Activated CD8-positive, alpha-beta memory T cell treated with anti-CD3 and anti-CD28 coated beads, Interleukin-2, amount 50 U/mL, for 24 hours (primary cell): ENCODE results near the gene PALLD.

Source experiments
- DNase-seq: peaks from one replicate; pipeline ENCODE4 v3.0.0-alpha.2; 2020; ENCODE audit errors: extremely low read depth

Gene PALLD

DNA sequence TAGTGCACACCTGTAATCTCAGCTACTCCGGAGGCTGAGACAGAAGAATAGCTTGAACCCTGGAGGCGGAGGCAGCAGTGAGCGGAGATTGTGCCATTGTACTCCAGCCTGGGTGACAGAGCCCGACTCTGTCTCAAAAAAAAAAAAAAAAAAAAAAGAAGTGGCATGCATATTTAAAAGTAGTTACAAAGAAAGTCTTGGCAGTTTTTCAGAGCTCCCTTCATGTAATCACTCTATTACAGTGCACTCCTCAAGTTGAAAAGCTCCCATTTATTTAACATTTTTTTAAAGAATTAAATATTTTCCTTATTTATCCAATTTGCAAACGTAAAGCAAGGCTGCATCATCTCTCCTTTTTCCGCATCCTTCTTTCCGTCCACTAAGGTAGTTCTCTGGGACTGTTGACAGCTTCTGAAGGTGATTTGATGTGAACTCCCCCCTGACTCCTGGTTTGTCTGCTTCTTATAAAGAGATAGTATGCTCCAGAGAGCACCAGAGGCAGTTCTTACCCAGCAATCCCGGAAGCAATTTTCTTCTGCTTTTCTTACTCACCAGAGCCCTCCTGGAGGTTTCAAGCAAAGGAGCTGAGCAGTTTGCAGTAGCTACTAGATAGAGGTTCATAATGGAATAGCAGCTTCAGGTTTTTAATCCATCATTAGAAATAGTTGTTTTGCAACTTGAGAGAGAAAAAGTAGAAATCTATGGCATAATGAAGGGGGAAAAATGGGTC, 151.0 kb downstream of the PALLD start:
- no peak for DNase-seq

DNA sequence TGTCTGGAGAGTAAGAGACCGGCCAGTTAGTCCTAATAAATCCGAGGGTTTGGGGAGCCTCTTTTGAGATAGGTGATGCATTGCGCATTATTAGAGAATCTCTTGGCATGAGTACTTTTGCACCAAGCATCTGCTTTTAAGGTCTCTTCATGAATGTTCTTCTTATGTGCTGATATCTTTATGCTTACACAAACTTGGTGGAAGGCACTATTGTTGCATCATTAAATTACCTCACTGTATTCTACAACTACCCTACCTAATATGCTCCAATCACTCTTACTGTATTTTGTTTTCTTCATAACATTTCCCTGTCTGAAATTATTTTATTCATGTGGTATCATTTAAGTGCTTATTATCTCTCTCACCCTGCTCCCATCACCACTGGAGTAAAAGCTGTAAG, 151.6 kb downstream of the PALLD start:
- no peak for DNase-seq

DNA sequence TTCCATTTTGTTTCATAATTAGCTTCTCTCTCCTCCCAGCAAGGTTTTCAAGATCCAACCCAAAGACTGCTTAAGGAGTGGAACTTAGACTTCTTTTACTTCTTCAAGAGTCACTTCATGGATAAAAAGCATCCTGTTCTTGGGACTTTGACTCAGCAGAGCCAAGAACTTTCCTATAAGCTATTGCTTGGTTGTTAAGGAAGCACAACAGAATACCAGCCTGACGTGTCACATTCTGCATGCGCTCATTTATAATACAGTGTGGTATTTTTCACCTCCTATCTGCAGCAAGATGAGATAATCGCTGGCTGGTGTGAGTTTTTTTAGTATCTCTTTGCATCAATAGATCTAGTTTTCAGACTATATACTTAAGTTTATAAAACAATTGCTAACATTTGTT, 152.1 kb downstream of the PALLD start:
- DNase-seq: no peak

DNA sequence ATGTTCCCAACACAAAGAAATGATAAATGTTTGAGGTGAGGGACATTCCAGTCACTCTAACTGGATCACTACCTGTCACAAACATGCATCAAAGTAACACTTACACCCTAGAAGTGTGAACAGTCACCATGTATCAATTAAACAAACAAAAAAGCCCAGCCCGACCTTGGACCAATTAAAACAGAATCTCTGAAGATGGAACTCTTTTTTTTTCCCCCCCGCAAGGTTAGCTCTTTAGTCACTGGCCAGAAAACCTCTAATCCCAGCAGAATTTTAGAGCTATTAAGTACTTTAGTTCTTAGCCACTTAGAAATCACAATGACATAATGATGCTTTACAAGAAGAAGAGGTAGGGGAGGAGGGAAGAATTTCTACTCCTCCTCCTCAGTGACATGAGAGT, 154.5 kb downstream of the PALLD start:
- no peak for DNase-seq

DNA sequence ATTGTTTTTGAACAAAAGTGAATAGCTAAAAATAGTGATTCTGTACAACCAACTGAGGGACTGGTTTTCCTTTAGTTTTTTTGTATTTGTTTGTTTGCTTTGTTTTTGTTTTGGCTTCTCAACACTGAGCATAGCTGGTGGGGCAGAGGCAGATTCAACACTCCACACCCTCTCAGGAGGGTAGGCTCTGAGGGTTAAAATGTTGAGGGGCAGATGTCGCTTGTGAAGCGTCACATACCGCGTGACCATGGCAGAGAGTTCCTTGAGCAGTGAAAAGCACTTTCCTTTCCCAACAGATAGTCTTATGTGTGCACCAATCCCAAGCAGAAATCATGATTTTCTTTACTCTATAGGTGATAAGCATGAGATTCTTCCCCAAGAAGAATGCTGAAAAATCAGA, 155.0 kb downstream of the PALLD start:
- no peak for DNase-seq

DNA sequence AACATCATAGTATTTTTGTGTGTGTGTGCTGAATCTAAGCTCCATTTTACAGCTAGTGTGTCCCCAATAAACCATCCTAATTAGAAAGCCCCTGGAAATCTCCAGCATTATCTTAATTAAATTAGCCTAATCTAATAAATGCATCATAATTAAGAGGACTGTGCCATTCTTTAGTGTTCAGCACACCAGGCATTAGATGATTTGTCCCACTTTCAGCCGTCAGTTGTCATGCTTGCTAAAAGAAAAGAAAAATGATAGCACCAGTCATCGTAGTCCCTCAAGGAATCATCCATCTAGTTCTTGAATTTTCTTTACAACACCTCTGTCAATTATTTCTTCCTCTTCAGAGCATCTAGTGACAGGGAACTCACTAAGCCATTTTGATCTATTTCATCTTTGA, 155.9 kb downstream of the PALLD start:
- DNase-seq: no peak

DNA sequence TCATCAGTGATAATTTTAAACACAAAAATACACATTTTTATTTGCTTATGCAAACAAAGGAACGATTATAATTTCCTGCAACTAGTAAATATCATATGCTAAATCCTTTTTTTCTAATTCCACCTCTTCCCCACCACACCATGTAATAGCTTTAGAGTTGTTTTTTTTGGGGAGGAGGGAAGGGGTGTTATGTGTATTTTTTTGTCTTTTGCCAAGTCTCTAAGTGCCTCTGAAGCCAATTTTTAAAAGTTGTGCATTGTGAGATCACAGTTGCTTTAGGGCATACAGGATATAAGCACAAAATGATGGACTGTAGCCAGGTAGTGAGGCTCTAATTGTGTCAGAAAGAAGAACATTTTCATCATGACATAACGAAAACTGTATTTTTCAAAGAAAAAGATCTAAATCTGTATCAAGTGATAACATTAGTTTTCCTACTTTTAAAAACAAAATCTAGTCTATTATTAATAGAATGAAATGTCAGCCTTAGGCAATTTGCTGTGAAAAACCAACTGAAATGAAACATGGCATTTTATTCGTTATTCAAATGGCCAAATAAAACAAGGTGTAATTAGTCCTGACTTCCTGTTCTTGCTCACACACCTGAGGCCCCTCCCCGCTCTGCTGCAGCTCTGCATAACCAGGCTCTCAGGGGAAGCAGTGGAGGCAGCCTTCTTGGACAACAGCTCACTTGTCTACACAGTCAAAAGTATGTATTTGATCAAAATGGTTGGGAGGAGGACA, 157.4 kb downstream of the PALLD start:
- DNase-seq: no peak

DNA sequence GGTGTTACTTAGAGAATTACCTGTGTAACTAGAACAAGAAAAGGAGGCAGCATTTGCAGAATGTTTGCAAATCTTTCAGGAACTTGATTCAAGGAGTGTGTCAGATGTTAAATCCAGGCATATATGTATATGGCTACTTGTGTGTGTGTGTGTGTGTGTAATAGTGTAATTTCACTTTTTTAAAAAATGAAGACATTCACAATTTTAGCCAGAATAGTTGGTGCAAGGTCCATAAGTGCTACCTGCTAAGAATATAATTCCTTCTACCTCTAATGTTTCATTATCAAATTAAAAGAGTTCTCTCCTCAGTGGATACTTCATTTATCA, 158.0 kb downstream of the PALLD start:
- DNase-seq: no peak

DNA sequence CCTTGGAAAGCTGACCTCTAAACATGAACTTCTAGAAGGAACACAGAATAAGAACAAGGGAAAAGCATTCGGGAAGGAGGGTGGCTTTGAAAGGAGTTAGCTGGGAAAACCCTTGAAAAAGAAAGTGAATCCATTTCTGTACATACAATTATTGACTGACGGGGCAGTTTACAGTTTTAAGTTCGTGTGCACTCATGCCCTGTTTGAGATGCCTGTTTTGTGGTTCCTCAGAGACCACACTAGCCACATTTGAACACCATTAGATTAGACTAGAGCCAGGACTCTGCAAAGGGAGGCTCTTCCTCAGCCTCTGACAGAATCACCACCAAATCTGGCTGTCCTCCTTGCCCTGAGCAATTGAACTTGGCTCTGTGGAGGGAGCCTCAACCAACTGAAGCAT, 158.3 kb downstream of the PALLD start:
- DNase-seq: no peak

DNA sequence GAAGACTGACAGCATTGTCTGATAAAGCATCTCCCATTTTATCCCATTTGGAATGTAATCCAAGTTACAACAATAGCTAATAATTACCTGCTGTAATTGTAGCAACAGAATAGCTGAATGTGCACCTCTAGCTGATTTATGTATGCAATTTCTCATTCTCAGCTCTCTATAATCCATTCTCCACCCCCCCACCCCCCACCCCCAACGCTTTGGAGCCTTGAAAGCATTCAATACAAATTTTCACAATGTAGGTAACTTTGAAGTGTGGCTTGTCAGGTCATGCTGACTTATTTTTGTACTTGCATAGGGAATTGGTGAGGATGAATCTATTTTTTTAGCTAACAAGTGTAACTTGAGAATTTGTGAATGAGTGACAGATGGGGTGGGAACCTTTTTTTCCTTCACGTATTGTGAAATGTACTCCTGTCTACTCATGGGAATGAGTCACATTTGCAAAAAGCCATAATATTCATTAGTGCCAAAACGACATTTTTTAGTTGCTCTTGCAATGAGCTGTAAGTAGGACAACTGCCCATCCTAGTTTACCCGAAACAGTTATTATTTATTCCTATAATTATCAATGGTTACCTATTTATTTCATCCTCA, 159.3 kb downstream of the PALLD start:
- no peak for DNase-seq

DNA sequence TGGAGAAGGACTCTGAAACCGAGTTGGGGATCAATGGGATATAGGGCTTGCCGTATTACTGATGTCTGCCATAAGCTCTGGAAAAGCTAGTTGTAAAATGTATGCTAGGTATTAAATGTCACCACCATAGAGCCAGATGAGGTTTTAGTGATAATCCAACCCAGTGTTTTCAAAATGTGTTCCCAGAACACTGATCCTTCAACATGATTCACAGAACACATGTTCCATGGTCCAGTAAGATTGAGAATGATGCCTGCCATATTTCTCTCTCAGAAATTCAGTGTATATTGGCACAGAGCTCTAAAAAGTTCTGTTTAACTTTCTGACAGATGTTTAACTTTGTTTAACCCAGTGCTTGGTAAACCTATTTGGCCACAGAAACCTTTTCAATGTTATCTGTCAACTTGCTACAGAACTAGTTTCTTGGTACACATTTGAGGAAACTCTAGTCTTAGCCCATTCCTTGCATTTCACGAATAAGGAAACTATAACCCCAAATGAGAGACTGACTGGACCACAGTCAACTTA, 160.2 kb downstream of the PALLD start:
- no peak for DNase-seq

DNA sequence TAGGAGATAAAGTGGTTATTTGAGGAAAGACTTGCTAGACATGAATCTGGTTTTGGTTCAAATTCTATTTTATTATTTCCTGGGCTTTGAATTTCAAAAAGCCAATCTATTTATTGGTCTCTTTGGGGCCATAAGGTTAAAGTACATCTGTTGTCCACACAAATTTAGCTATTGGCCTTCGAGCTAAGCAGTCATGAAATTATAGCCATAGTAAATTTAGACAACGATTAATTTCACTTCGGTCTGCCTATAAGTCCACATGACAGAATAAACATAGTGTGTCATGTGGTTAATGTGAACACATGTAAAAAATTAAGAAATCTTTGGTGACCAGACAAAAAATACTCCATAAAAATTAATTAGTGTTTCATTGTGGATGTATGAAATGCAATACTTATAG, 161.9 kb downstream of the PALLD start:
- DNase-seq: no peak

DNA sequence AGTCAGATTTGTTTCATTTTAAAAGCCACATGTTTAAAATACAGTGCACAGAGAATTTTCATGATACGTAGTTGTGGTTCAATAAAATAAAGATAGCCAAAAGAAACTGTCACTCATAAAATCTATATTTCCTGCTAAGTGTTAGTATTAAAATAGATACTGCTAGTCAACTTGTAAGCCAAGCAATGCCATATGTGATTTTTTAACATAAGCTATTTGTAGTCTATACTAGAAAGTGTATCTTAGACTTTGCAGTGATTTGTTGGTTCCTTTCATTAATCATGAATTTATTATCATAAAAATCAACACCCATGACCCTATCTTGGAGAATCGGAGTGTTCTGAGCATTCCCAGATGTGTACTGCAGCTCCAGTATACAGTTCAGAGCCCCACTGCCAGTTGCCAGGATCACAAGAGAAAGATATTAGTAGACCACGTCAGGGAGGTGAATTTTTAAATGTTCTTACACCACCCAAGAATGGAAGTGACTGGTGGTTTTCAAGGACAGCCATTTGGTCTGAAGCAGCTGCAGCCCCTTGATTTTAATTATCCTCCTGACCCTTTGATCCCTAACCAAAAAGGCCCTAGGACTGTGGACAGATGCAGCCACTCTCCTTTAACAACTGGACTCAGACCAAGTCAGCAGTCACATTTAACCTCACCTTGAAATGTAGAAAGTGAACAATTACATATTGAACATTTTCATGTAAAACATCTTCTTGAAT, 163.1 kb downstream of the PALLD start:
- no peak for DNase-seq

DNA sequence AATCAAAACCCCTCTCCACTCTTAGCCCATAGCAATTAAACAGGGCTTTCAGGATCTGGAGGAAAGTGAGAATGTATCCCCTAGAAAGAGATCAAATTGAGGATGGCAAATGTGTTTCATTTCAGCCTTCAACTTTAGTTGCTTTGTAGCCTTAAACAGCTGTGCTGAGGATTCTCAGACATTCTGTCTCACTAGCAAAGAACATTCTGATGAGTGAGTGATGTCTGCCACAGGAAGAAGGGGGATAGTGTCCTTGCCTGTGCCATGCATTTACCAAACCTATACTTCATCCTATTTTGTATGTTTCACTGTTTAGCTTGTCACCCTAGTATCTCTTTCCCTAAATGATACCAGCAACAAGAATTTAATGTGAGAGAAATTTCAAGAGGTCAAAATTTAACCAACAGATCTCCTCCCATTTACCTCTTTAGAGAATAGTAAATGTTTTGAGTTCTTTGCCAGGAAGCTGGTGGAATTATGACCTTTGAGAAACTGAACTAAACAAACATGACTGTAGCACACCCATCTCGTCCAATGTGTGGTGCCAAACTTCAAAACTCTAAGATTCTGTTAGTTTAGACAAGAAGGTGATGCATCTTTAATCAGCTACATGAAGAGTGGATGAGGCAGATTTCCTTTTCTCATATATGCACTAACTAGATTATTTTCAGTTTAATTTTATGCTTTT, 165.6 kb downstream of the PALLD start:
- DNase-seq: no peak

DNA sequence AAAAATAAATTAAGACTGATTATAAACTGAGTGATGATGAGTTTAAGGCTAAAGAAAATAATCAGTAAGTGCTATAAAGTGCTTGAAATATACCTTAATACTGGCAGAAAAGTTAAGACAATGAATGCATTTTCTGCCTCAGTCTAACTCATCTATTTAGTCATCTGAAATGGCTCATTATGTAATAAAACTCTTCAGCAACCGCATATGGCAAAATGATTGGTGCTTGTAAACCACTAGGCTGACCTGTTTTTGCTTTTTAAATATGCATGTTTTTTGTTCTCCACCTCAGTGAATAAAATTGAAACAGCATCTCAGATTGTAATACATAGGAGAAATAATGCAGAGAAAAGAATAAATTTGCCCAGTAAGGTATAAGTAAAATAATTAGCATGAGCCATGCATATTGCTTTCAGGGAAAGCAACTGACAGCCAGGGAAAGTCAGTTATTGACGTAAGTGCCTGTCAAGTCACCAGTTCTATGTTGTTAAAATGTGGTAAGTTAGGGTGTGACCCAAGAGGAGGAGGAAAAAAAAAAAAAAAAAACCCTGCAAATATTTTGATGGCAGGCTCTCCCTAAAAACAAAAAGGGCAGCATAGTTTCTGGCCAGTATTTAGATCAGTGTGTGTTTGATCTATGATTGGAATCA, 167.5 kb downstream of the PALLD start:
- DNase-seq: no peak

DNA sequence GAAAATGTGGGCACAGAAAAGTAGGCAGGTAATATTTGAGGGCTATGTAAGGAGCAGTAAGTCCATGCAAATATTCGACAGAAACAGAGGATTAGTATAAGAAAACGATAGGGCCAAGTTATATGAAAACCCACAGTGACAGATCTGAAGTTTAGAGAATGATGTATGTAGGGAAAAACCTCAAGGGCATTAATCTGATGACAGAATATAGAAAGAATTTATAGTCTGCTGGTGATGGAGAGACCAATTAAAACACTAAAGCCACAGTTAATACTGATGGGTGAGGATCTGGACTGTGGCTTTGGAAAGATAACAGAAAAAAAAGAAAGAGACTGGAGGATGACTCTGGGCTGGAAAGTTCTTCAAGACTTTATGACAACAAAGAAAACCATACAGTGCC, 169.7 kb downstream of the PALLD start:
- no peak for DNase-seq

DNA sequence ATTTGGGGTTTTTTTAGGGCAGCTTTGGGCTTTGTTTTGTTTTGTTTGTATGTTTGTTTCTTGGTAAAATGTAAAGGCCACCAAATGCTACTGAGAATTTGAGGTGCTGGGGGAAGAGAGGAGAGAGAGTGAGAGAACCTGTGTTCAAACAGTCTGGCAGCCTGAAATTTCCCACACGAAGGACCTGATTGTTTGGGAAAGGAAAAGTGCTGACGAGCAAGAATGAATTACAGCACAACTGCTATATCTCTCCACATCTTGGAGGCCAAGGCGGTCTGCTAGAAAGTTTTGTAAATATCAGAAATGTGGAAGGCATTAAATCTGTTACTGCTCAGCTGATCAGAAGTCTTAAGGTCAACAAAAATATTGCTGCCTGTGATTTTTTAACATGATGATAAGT, 170.5 kb downstream of the PALLD start:
- no peak for DNase-seq

DNA sequence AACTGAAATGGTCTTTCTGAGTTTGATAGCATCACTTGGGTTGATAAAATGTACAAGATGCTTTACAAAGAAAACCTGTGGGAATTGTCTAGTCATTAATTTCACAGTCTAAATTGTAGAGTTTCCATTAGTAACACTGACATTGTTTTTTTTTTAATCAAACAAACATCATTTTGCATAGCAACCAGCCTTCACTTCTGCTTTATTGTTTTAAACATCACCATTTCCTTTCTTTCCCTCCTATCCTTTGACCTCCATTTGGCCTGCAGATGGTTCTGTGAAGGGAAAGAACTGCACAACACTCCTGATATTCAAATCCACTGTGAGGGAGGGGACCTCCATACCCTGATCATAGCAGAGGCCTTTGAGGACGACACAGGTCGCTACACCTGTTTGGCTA, 171.1 kb downstream of the PALLD start:
- no peak for DNase-seq

DNA sequence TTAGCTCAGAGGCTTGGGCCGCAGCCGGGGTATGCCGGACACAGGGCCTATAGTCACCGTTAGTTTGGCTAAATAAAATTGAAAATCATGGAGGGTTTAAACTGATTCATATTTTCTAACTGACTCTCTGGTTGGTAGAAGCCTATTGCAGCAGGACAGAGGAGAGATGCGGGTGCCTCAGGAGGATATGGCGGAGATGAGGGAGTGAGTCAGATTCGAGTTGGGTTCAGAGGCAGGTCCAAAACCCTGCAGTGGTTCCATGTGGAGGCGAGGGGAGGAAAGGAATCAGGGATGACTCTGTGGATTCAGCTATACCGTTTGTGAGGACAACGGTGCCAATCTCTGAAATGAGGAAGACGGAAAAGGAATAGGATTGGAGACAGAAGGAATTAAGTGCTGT, 176.6 kb downstream of the PALLD start:
- no peak for DNase-seq

DNA sequence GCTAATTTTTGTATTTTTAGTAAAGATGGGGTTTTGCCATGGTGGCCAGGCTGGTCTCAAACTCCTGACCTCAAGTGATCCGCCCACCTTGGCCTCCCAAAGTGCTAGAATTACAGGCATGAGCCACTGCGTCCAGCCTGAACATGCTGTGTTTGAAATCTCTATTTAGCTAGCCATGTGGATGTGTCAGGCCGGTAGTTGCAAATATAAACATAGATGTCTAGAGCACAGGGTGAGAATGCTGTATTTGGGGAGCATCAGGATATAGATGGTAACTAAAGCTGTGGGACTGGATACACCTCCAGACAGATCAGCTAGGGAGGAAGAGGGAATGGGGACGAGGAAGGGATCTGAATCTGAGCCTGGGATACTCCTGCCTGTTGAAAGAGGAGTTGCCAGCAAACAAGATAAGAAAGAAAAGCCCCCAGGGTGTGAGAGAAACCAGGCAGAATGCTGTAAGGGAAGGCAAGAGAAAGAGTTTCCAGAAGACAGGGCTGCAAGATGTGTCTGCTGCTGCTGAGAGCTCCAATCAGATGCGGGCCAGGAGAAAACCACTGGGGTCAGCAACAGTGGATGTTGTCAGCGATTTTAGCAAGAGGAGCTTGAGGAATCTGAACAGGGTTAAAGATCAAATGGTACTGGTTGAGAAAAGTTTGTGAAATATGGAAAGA, 177.4 kb downstream of the PALLD start:
- no peak for DNase-seq

DNA sequence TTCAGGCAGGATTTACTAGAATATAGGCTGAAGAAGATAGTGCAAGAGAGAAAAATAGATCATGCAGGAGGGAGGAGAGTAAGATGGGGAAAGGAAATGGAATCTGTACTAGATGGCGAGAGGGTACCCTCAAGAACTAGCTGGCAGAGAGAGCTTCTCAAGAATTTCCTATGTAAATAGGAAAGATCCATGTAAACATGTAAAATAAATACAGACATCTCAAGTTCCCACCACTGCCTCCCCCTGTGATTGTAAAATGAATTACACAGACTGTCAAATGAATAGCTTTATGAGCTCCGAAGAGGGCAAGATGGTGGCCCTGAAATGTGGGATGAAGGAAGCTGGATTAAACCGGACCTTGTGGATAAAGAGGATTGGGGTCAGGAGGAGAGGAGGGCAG, 178.0 kb downstream of the PALLD start:
- no peak for DNase-seq
